ENCODE data around the gene RRAGD.

DNA sequence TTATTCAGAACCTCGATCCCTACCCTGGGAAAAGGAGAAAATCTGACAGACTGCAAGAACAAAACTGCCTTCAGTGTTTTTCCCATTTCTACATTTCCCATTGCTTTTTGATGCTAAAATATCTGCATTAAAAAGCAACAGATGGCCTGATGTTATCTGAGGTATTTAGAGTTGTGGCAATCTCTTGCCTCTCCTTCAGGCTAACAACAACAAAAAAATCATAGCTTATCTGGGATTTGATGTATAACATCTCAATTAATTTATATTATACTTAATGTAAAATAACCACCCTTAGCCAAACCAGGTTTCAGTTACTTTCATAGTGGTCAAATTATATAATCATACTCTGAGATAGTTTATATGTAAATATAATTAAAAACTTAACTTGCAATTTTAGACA is 81.2 kb downstream of the RRAGD start:
- TF ChIP-seq, protein P1, sequence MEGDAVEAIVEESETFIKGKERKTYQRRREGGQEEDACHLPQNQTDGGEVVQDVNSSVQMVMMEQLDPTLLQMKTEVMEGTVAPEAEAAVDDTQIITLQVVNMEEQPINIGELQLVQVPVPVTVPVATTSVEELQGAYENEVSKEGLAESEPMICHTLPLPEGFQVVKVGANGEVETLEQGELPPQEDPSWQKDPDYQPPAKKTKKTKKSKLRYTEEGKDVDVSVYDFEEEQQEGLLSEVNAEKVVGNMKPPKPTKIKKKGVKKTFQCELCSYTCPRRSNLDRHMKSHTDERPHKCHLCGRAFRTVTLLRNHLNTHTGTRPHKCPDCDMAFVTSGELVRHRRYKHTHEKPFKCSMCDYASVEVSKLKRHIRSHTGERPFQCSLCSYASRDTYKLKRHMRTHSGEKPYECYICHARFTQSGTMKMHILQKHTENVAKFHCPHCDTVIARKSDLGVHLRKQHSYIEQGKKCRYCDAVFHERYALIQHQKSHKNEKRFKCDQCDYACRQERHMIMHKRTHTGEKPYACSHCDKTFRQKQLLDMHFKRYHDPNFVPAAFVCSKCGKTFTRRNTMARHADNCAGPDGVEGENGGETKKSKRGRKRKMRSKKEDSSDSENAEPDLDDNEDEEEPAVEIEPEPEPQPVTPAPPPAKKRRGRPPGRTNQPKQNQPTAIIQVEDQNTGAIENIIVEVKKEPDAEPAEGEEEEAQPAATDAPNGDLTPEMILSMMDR (conservative IDR thresholded peaks at IDR 0.05; ENCODE audit: low read length): no peak
- no peak for TF ChIP-seq EZH2phosphoT487 (IDR thresholded peaks at IDR 0.05; ENCODE audit: borderline replicate concordance)
